Measurements from ENCODE around the gene LSM14A.

The LSM14A gene

DNA sequence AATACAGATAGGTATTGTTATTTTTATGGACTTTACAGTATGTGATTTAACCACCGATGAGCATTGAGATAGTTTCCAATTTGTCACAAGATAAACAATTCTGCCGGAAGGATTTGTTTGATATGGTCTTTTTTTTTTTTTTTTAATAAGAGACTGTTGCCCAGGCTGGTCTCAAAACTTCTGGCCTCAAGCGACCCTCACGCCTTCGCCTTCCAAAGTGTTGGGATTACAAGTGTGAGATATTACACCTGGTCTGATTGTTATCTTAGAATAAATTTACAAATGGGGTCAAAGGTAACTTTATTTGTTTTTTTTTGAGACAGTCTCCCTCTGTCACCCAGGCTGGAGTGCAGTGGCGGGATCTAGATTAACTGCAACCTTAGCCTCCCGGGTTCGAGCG is 83.2 kb downstream of the LSM14A start:
- DNase-seq (ENCODE audit: low read depth) = no peak

DNA sequence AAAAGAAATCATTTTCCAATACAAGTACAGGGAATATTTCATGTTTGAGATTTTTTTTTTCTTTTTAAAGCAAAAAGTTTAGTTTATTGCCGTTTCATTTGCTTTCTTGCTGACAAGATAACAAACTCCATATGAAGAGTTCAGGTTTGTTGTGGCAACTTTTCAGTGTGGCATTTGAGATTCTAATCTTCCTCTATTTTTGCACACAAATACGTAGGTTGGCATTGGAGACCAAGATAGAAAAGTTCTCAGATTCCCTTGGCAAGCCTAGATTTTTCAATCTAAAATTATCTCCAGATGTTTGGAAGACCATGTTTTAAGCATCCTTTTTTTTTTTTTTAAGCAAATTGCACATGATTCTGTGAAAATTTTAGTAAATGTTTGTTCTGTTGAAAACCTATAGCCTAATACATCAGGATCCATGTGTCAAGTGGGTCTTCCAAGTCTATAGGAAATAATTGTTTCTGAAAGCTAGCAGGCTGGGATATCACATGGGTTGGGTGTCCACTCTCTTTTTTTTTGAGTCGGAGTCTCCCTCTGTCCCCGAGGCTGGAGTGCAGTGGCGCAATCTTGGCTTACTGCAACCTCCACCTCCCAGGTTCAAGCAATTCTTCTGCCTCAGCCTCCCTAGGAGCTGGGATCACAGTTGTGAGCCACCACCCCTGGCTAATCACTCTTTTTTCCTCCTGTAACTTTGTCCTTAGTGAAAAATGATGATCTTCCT is 84.7 kb downstream of the LSM14A start:
- no peak for DNase-seq (ENCODE audit: low read depth)

DNA sequence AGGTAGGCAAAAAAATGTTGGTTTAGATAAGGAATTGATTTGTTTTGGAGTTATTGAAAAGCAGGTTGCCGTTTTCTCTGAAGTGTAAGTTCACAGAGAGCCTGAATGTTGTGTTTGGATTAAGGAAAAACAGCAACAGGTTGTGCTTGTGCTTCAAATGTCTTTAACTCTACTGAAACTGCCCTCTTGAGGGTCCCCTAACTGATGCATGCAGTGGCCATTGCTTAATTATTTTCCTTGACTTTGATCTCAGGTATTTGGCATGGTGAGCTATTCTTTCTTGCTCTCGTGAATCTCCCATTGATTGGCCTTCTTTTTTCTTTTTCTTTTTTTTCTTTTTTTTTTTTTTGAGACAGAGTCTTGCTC is 85.2 kb downstream of the LSM14A start:
- DNase-seq (ENCODE audit: low read depth) = no peak

DNA sequence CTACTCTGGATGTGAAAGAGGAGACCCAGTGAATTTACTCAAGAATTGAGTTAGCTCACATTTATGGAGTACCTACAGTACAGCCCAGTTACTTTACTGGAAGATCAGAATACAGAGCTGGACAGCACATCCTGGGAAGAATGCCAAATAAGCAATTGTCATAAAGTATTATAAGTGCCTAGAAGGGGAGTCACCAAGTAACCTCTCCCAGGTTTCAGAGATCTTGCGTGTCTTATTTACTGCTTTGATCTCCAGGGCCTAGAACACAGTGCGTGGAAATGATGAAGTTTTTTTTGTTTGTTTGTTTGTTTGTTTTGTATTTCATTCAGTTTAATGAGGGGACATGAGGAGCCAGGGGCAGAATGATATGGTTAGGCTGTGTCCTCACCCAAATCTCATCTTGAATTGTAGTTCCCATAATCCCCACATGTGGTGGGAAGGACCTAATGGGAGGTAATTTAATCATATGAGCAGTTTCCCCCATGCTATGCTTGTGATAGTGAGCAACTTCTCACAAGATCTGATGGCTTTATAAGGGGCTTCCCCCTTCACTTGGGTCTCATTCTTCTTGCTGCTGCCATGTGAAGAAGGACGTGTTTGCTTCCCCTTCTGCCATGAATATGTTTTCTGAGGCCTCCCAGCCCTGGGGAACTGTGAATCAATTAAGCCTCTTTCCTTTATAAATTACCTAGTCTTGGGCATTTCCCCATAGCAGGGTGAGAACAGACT is 87.2 kb downstream of the LSM14A start:
- DNase-seq (ENCODE audit: low read depth) = no peak

GRCh38 chr19:34260771-34261173 is 88.5 kb downstream of the LSM14A start:
- DNase-seq (ENCODE audit: low read depth) = no peak

GRCh38 chr19:34261334-34262109 is 89.2 kb downstream of the LSM14A start:
- no peak for DNase-seq (ENCODE audit: low read depth)

- DNase-seq (ENCODE audit: low read depth) = no peak
These were observed 91.5 kb downstream of the LSM14A start for GRCh38 chr19:34263745-34264237.

DNA sequence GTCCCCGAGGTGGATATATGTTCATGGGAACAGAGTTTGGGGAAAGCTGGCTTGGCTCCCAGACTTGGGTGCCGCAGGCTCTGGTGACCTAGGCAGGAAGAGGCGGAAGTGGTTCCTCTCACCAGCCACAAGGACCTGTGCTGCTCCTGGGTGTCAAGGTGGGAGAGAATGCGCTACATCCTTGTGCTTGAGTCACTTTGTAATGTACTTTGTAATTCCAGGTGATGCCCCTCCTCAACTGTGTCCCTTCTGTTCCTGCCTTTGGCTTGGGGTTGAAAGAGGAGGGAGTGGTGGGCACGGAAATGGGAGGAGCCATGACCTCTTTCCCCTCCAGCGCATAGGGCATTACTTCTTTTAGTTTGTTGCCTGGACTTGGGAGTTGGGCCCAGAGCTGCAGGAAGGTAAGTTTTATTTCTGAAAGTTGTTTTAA is 92.9 kb downstream of the LSM14A start:
- no peak for DNase-seq (ENCODE audit: low read depth)

GRCh38 chr19:34269081-34269480 is 96.8 kb downstream of the LSM14A start:
- DNase-seq (ENCODE audit: low read depth) = no peak

DNA sequence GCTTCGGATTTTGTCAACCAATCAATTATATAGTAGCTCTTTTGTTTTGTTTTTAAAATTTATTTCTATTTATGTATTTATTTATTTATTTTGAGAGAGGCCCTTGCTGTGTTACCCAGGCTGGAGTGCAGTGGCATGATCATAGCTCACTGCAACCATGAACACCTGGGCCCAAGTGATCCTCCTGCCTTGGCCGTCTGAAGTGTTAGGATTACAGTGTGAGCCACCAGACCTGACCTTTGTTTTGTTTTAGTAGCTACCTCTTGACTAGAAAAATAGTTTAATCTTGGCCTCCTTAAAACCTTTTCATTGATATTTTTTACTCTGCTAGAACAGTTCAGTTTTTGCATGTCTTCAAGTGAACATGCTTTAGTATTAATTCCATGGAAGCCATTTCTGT is 97.2 kb downstream of the LSM14A start:
- DNase-seq (ENCODE audit: low read depth) = no peak

DNA sequence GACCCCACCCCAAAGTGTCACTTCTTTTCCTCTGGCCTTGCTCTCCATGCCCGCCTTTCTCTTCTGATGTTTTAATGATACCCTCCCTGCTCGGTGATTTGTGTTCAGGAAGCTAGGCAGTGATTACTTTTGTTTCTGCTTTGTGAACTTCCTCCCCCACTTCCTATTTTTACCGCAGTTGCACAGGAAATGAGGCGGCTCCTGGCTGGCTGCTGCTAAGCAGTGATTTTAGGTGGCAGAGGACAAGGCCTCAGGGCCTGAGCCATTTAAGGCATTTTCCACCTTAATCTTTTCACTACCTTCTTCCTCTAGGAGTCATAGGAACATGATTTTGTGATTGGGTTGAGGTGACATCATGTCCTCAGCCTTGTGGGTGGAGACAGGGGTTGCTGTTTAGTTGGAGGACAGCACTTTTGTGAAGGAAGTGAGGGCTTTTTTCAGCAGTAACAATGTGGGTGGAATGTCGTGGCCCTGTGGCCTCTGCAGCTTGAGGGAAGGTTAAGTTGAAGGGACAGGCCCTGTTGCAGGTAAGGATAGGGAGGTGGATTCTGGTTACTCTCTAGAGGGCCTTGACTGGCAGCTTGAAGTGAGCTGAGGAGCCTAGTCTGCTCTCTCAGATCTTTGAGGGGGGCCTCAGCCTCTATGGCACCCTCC is 97.8 kb downstream of the LSM14A start:
- DNase-seq (ENCODE audit: low read depth) = peak; percentile 62

DNA sequence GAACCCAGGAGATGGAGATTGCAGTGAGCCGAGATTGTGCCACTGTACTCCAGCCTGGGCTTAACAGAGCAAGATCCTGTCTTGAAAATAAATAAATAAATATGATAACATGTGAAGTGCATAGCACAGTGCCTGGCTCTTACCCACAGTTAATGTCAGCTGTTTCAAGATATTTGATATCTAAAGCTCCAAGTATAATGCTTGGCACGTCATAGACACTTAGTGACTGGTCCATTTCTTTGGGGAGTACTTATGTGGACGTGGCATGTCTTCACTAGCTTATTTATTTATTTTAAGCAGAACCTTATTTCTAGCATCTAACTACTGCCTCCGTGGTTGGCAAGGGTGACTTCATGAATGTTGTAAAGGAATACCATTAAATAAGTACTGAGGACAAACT is 100.8 kb downstream of the LSM14A start:
- DNase-seq (ENCODE audit: low read depth) = no peak

GRCh38 chr19:34274284-34274826 is 102.1 kb downstream of the LSM14A start:
- DNase-seq (ENCODE audit: low read depth) = no peak

- DNase-seq (ENCODE audit: low read depth) = no peak
These were observed 102.7 kb downstream of the LSM14A start for GRCh38 chr19:34274827-34275625.

GRCh38 chr19:34275705-34276104 is 103.4 kb downstream of the LSM14A start:
- DNase-seq (ENCODE audit: low read depth) = no peak

DNA sequence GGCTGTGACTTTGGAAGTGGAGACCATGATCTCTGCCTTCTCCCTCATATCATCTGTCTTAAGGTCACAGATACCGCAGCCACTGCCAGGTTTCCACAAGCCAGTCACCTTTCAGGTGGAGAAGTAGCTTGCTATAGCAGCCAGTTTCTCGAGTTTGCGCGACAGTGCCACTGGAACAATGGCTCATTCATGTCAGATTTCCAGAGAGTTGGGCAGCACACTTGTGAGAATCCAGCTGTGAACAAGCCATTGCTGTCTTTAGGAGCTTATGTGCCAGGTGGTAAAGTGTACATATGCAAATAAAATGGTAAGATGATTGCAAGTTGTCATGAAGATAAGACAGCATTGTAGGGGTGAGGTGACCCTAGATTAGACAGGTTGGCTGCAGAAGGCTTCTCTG is 104.3 kb downstream of the LSM14A start:
- no peak for DNase-seq (ENCODE audit: low read depth)

GRCh38 chr19:34277244-34277643 is 104.9 kb downstream of the LSM14A start:
- no peak for DNase-seq (ENCODE audit: low read depth)

GRCh38 chr19:34278783-34279182 is 106.5 kb downstream of the LSM14A start:
- no peak for DNase-seq (ENCODE audit: low read depth)

Measured in activated T-helper 1 cell treated with Interleukin-2 at 50 U/mL for 16 hours (primary cell).